GM12865 (cell line): ENCODE data around the gene SHISA9.

ENCODE experiments used
- DNase-seq: peaks from one replicate; pipeline ENCODE4 v3.0.0; 2010; ENCODE audit warnings: low read depth
- H3K4me3 ChIP-seq: 2 replicates; pipeline ENCODE4 v1.5.1; 2011; ENCODE audit warnings: mild to moderate bottlenecking, low read depth, low read length, control low read depth
- CTCF ChIP-seq: IDR thresholded peaks from 2 replicates; pipeline ENCODE4 v1.5.1; 2011; ENCODE audit warnings: low read length, control low read depth, low read depth, inconsistent platforms; ENCODE audit not compliant: insufficient read depth; ENCODE audit errors: missing control alignments

SHISA9 gene

GRCh38 chr16:12899529-12900143 is 1.8 kb upstream of the SHISA9 start:
- TF ChIP-seq CTCF = no peak
- H3K4me3 ChIP-seq = no peak overlapping the region
- DNase-seq = no peak

GRCh38 chr16:12900156-12900555 is 1.2 kb upstream of the SHISA9 start:
- DNase-seq = no peak
- no peak overlapping the region for H3K4me3 ChIP-seq
- no peak for TF ChIP-seq CTCF

GRCh38 chr16:12900599-12901203 is 697 bp upstream of the SHISA9 start:
- H3K4me3 ChIP-seq = no peak overlapping the region
- TF ChIP-seq CTCF = no peak
- DNase-seq = no peak

- no peak for TF ChIP-seq CTCF
- no peak for DNase-seq
These were observed 198 bp upstream of the SHISA9 start for GRCh38 chr16:12901204-12901596.

GRCh38 chr16:12902511-12903372 is 1.3 kb downstream of the SHISA9 start:
- DNase-seq = no peak
- H3K4me3 ChIP-seq = no peak overlapping the region
- TF ChIP-seq CTCF = no peak

More at GRCh38 chr16:12901204-12901596, 198 bp upstream of the SHISA9 start:
- H3K4me3 ChIP-seq = no peak overlapping the region

GRCh38 chr16:12903407-12904328 is 2.3 kb downstream of the SHISA9 start:
- no peak overlapping the region for H3K4me3 ChIP-seq
- no peak for TF ChIP-seq CTCF
- DNase-seq = no peak
